Measurements from ENCODE around the gene BLM.

DNA sequence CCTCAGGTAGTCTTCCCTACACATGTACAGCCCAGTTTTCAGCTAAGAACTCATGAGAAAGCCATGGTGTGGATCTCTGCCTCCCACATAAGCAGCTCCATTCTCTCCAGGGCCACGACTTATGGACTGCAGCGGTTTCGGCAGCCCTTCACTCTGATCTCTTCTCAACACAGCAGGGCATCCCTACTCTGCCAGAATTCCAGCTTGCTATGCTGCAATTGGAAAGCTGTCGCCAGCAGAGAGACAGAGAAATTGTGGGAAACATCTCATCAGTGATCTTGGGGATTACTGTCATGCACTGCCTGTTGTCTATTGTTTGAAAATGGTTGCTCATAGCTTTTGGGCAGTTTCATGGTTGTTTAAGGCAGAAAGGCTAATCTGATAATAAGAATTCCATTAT is 11.9 kb upstream of the BLM start:
- TF ChIP-seq POLR2AphosphoS5 (IDR thresholded peaks at IDR 0.05; ENCODE audit: low read depth, low read length) (no peak), TAF1 (IDR thresholded peaks at IDR 0.05; ENCODE audit: borderline replicate concordance, insufficient read depth, low read length) (no peak)
